WTC11 (cell line): ENCODE data around the gene CXXC1. TPM values are rescaled to one million over a fixed set of nuclear protein-coding genes. Genes with fewer than 3 reads are reported as not detected.

Experiments used
- ATAC-seq: fragments of 200-7000 bp; cut with Tn5 transposase; 2 replicates; pipeline ENCODE4 v1.10.0; 2021; ENCODE audit warnings: mild to moderate bottlenecking, moderate library complexity
- CTCF ChIA-PET: fragments of 300-600 bp; sonication (Branson Sonifier 250); formaldehyde crosslinking; loops from one replicate; lab custom pipeline; 2021; ENCODE audit warnings: antibody characterized with exemption; lab: Charles Lee
- POLR2A ChIA-PET: fragments of 350-600 bp; sonication (Branson Sonifier 250); formaldehyde crosslinking; loops from one replicate; lab custom pipeline; 2021; ENCODE audit warnings: antibody characterized with exemption; lab: Charles Lee
- DNase-seq: peaks from one replicate; pipeline ENCODE4 v3.0.0; 2021; ENCODE audit warnings: low spot score
- H3K27ac Mint-ChIP-seq: 2 replicates; pipeline ENCODE4 v1.8.0; 2021; ENCODE audit warnings: mixed read lengths
- H3K27me3 Mint-ChIP-seq: 2 replicates; pipeline ENCODE4 v1.8.0; 2021; ENCODE audit warnings: low read depth, mild to moderate bottlenecking, moderate library complexity, mixed read lengths
- H3K36me3 Mint-ChIP-seq: 2 replicates; pipeline ENCODE4 v1.8.0; 2021; ENCODE audit warnings: mixed read lengths
- H3K4me1 Mint-ChIP-seq: 2 replicates; pipeline ENCODE4 v1.8.0; 2022; ENCODE audit warnings: mixed read lengths
- H3K4me3 Mint-ChIP-seq: 2 replicates; pipeline ENCODE4 v1.8.0; 2021; ENCODE audit warnings: mild to moderate bottlenecking, moderate library complexity, mixed read lengths
- H3K9me3 Mint-ChIP-seq: 2 replicates; pipeline ENCODE4 v1.8.0; 2021; ENCODE audit warnings: mixed read lengths
- ARID4B ChIP-seq: sonication (generic); formaldehyde crosslinking; IDR thresholded peaks from 2 replicates; pipeline ENCODE4 v1.8.0; 2023; ENCODE audit warnings: missing genetic modification reagents, mild to moderate bottlenecking, borderline replicate concordance
- ATF3 ChIP-seq: sonication (generic); formaldehyde crosslinking; conservative IDR thresholded peaks from 2 replicates; pipeline ENCODE4 v1.8.1; 2022; ENCODE audit warnings: mild to moderate bottlenecking, missing genetic modification reagents
- ATF6 ChIP-seq: sonication (generic); formaldehyde crosslinking; IDR thresholded peaks from 2 replicates; pipeline ENCODE4 v1.8.1; 2023; ENCODE audit warnings: mild to moderate bottlenecking, missing genetic modification reagents
- CTCF ChIP-seq: fragments of 200-600 bp; IDR thresholded peaks from 2 replicates; pipeline ENCODE4 v1.8.0; 2022; ENCODE audit warnings: antibody characterized with exemption
- E2F1 ChIP-seq: sonication (generic); formaldehyde crosslinking; IDR thresholded peaks from 2 replicates; pipeline ENCODE4 v1.8.0; 2022; ENCODE audit warnings: mild to moderate bottlenecking, missing genetic modification reagents
- E2F5 ChIP-seq: sonication (generic); formaldehyde crosslinking; IDR thresholded peaks from 2 replicates; pipeline ENCODE4 v1.8.1; 2022; ENCODE audit warnings: mild to moderate bottlenecking, moderate library complexity, missing genetic modification reagents
- FOXJ3 ChIP-seq: sonication (generic); formaldehyde crosslinking; IDR thresholded peaks from 2 replicates; pipeline ENCODE4 v1.9.0; 2021; ENCODE audit warnings: missing genetic modification reagents, mild to moderate bottlenecking, borderline replicate concordance
- GRHL2 ChIP-seq: fragments of 250-450 bp; sonication (Bioruptor Pico); IDR thresholded peaks from 2 replicates; pipeline ENCODE4 v1.8.0; 2022; ENCODE audit warnings: mild to moderate bottlenecking, moderate library complexity; ENCODE audit not compliant: insufficient replicate concordance, severe bottlenecking
- KAT7 ChIP-seq: sonication (generic); formaldehyde crosslinking; IDR thresholded peaks from 2 replicates; pipeline ENCODE4 v1.8.1; 2023; ENCODE audit warnings: missing genetic modification reagents, mild to moderate bottlenecking, borderline replicate concordance
- MXD4 ChIP-seq: fragments of 250-450 bp; sonication (Bioruptor Pico); IDR thresholded peaks from 2 replicates; pipeline ENCODE4 v1.8.0; 2021; ENCODE audit warnings: mild to moderate bottlenecking, moderate library complexity, borderline replicate concordance
- MYBL2 ChIP-seq: sonication (generic); formaldehyde crosslinking; IDR thresholded peaks from 2 replicates; pipeline ENCODE4 v1.8.1; 2023; ENCODE audit warnings: mild to moderate bottlenecking, moderate library complexity, missing genetic modification reagents
- NR3C1 ChIP-seq: sonication (generic); formaldehyde crosslinking; conservative IDR thresholded peaks from 2 replicates; pipeline ENCODE4 v1.8.1; 2023; ENCODE audit warnings: low read depth, mild to moderate bottlenecking, missing genetic modification reagents
- OVOL2 ChIP-seq: fragments of 250-450 bp; sonication (Bioruptor Pico); IDR thresholded peaks from 2 replicates; pipeline ENCODE4 v1.9.0; 2021; ENCODE audit warnings: mild to moderate bottlenecking, borderline replicate concordance
- RORB ChIP-seq: fragments of 250-450 bp; sonication (Bioruptor Pico); IDR thresholded peaks from 2 replicates; pipeline ENCODE4 v1.9.0; 2021; ENCODE audit warnings: mild to moderate bottlenecking
- SMAD4 ChIP-seq: sonication (generic); formaldehyde crosslinking; IDR thresholded peaks from 2 replicates; pipeline ENCODE4 v1.8.0; 2022; ENCODE audit warnings: mild to moderate bottlenecking, missing genetic modification reagents
- USF1 ChIP-seq: sonication (generic); formaldehyde crosslinking; IDR thresholded peaks from 2 replicates; pipeline ENCODE4 v1.8.0; 2022; ENCODE audit warnings: mild to moderate bottlenecking, missing genetic modification reagents
- ZBTB21 ChIP-seq: sonication (generic); formaldehyde crosslinking; IDR thresholded peaks from 2 replicates; pipeline ENCODE4 v1.8.1; 2023; ENCODE audit warnings: mild to moderate bottlenecking, missing genetic modification reagents, borderline replicate concordance
- ZMAT4 ChIP-seq: fragments of 250-450 bp; sonication (Bioruptor Pico); IDR thresholded peaks from 2 replicates; pipeline ENCODE4 v1.9.0; 2021; ENCODE audit warnings: mild to moderate bottlenecking
- ZNF396 ChIP-seq: fragments of 250-450 bp; sonication (Bioruptor Pico); IDR thresholded peaks from 2 replicates; pipeline ENCODE4 v1.8.0; 2021; ENCODE audit warnings: mild to moderate bottlenecking, moderate library complexity, borderline replicate concordance
- ZSCAN18 ChIP-seq: fragments of 250-450 bp; sonication (Bioruptor Pico); IDR thresholded peaks from 2 replicates; pipeline ENCODE4 v2.1.2; 2022; ENCODE audit warnings: mild to moderate bottlenecking, moderate library complexity
- total RNA-seq: library from RNA; stranded (reverse); gene quantifications from 3 replicates; pipeline ENCODE4 v1.2.3, GENCODE V29; 2021

Gene CXXC1
- total RNA-seq, 1 experiment from 2014 or later = 94.5 TPM

- Mint-ChIP-seq H3K4me3 (no peak overlapping the region), H3K27ac (no peak overlapping the region), H3K9me3 (peaks cover 10% of the 10 kb centered on the region; the same call in 1 of the 2 replicates), H3K4me1 (peaks cover 22% of the 10 kb centered on the region), H3K27me3 (no peaks in the 10 kb centered on the region; the same call in 1 of the 2 replicates), H3K36me3 (no peaks in the 10 kb centered on the region)
- ATAC-seq (no peak), DNase-seq (no peak)
- TF ChIP-seq ATF6 (CRISPR knock-in tag) (no peak), ZBTB21 (CRISPR knock-in tag) (no peak), CTCF (no peak), ATF3 (CRISPR knock-in tag) (no peak), E2F5 (CRISPR knock-in tag) (no peak), USF1 (CRISPR knock-in tag) (no peak), OVOL2 (CRISPR knock-in tag) (no peak), ZNF396 (CRISPR knock-in tag) (no peak), KAT7 (CRISPR knock-in tag) (no peak), ZMAT4 (no peak), RORB (no peak), ARID4B (no peak), E2F1 (CRISPR knock-in tag) (no peak), NR3C1 (CRISPR knock-in tag) (no peak), SMAD4 (no peak), MXD4 (CRISPR knock-in tag) (no peak), ZSCAN18 (no peak), GRHL2 (CRISPR knock-in tag) (no peak), MYBL2 (no peak), FOXJ3 (CRISPR knock-in tag) (no peak)
- ChIA-PET POLR2A (no interaction called here), CTCF (interaction anchor here (1.2 to 1.6 kb wide), 2 partner anchors 106 to 179 kb away, joined by 3 to 4 read pairs; no protein-coding TSS in a partner anchor)
These were observed 36.6 kb downstream of the CXXC1 start for GRCh38 chr18:50250935-50251334.
